ENCODE data around the gene PIH1D1.
A peak's percentile ranks its signal among the peaks of the same experiment; 100 is the strongest.

Gene PIH1D1

DNA sequence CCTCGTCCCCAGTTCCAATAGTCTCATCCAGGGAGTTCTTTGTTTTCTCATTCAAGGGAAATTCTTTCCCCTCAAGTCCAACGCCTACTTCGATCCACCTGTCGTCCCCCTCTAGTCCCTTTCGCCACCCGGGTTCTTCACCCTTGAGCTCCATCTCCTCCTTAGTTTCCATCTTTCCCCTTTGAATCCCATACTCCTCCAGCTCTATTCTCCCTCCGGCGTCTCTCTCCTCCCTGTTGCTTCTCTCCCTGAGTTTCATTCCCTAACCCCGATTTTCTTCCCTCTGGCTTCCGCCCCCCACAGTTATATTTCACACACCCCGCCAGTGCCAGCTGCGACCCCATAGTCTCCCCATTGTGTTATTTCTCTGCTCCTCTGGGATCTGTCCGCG lies 9.7 kb downstream of the PIH1D1 start:
- H3K27ac ChIP-seq, result no peak overlapping the region
- TF ChIP-seq, protein P1, sequence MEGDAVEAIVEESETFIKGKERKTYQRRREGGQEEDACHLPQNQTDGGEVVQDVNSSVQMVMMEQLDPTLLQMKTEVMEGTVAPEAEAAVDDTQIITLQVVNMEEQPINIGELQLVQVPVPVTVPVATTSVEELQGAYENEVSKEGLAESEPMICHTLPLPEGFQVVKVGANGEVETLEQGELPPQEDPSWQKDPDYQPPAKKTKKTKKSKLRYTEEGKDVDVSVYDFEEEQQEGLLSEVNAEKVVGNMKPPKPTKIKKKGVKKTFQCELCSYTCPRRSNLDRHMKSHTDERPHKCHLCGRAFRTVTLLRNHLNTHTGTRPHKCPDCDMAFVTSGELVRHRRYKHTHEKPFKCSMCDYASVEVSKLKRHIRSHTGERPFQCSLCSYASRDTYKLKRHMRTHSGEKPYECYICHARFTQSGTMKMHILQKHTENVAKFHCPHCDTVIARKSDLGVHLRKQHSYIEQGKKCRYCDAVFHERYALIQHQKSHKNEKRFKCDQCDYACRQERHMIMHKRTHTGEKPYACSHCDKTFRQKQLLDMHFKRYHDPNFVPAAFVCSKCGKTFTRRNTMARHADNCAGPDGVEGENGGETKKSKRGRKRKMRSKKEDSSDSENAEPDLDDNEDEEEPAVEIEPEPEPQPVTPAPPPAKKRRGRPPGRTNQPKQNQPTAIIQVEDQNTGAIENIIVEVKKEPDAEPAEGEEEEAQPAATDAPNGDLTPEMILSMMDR (conservative IDR thresholded peaks at IDR 0.05), result no peak

- TF ChIP-seq, protein P1 (conservative IDR thresholded peaks at IDR 0.05), result peak; percentile 13
- H3K27ac ChIP-seq, result peak within 1 kb of the TSS; percentile 78; the same call in 1 of the 2 replicates
Measured at GRCh38 chr19:49441210-49441959, 10.2 kb downstream of the PIH1D1 start, which contains the start of gene SLC17A7. Gene SLC17A7, minus strand, starts transcription at chr19:49441527. Its CDS starts 148 bp downstream, at chr19:49441379.

GRCh38 chr19:49440439-49441209 lies 11.0 kb downstream of the PIH1D1 start:
- TF ChIP-seq, protein P1 (conservative IDR thresholded peaks at IDR 0.05), result no peak
- no peak overlapping the region for H3K27ac ChIP-seq

GRCh38 chr19:49439836-49440235 lies 11.8 kb downstream of the PIH1D1 start:
- H3K27ac ChIP-seq, result no peak overlapping the region
- TF ChIP-seq, protein P1 (conservative IDR thresholded peaks at IDR 0.05), result no peak

DNA sequence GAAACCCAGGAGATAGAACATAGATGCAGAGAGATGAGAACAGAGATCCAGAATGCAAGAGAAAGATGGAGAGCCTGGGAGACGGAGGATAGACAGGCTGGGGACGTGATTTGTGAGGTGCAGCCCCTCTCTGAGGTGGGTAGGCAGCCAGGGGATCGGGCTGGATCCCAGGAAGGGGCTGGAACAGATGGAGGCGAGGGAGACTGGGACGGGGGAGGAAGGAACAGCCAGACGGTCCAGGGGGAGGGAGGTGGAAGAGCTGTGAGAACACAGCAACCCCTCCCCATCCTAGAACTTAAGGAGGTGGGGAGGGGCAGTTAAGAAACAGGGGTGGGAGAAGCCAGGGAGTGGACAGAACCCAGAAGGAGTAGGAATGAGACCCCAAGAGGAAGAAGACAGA lies 13.4 kb downstream of the PIH1D1 start:
- TF ChIP-seq, protein P1 (conservative IDR thresholded peaks at IDR 0.05), result no peak
- no peak overlapping the region for H3K27ac ChIP-seq

DNA sequence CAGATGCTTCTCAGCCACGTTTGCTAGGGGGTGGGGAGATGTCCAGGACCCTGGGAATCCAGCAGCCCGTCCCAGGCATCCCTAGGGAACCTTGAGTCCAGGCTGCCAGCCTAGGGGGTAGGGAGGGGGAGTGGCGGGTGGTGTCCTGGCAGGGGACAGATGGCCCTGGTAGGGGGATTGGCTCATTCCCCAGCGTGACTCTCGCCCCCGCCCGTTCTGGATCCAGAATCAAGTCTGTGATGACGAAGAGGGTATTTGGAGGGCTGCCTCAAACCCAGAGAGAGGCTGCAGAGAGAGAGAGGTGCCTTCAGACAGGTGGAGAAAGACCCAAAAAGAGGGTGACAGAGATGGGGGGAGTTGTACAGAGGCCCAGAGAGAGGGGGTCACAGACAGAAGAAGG lies 14.4 kb downstream of the PIH1D1 start:
- TF ChIP-seq, protein P1 (conservative IDR thresholded peaks at IDR 0.05), result no peak
- no peak overlapping the region for H3K27ac ChIP-seq

- TF ChIP-seq, protein P1 (conservative IDR thresholded peaks at IDR 0.05), result no peak
- no peak overlapping the region for H3K27ac ChIP-seq
Measured at GRCh38 chr19:49436381-49437017, 15.1 kb downstream of the PIH1D1 start.
